Endothelial cell of umbilical vein (primary cell): ENCODE measurements around the gene CHRNA5. TPM values are rescaled to one million over a fixed set of nuclear protein-coding genes. Genes with fewer than 3 reads are reported as not detected.

Experiments
- BruUV-seq: library from RNA; stranded (reverse); fragments of 400-500 nt; replicated peaks from 2 replicates; lab custom pipeline; 2021; lab: Mats Ljungman, UMichigan
- CTCF ChIA-PET: fragments of 300-600, 350-600 bp; sonication (Branson Sonifier 250); formaldehyde crosslinking; loops from one replicate; lab custom pipeline; 2021; ENCODE audit warnings: antibody characterized with exemption, inconsistent platforms; lab: Charles Lee
- POLR2A ChIA-PET: fragments of 300-600, 350-600 bp; sonication (Branson Sonifier 250); formaldehyde crosslinking; loops from one replicate; lab custom pipeline; 2021; ENCODE audit warnings: antibody characterized with exemption, inconsistent platforms; lab: Charles Lee
- DNase-seq: peaks from one replicate; pipeline ENCODE4 v3.0.0-alpha.2; 2011; ENCODE audit warnings: low read depth, low spot score
- FAIRE-seq: peaks from 2 replicates; lab custom pipeline; 2011; peaks lifted over from hg19 to GRCh38; lab: Jason Lieb, UNC
- H2AFZ ChIP-seq: 2 replicates; pipeline ENCODE4 v1.6.0; 2012; ENCODE audit warnings: low read depth, low read length, control low read depth, inconsistent platforms
- H3K27ac ChIP-seq: 2 replicates; pipeline ENCODE4 v1.5.1; 2011; ENCODE audit warnings: low read depth, mild to moderate bottlenecking, control low read depth, low read length, moderate library complexity; ENCODE audit not compliant: insufficient read depth
- H3K27me3 ChIP-seq, 2 experiments: 2 replicates each; pipeline versions ENCODE4 v1.6.0 to v1.6.1; 2011; ENCODE audit warnings: low read length in 2 of 2, mixed read lengths in 1 of 2; ENCODE audit not compliant: control insufficient read depth in 2 of 2, insufficient read depth in 2 of 2
- H3K36me3 ChIP-seq, 2 experiments: 2 replicates in 1 of 2; 3 replicates in 1 of 2; pipeline ENCODE4 v1.5.1; 2011; ENCODE audit warnings: low read length in 2 of 2, mild to moderate bottlenecking in 1 of 2, moderate library complexity in 1 of 2; ENCODE audit not compliant: control insufficient read depth in 2 of 2, insufficient read depth in 2 of 2; ENCODE audit errors: extremely low read depth in 1 of 2
- H3K4me1 ChIP-seq: 3 replicates; pipeline ENCODE4 v1.5.1; 2011; ENCODE audit warnings: mild to moderate bottlenecking, low read length; ENCODE audit not compliant: control insufficient read depth, insufficient read depth; ENCODE audit errors: extremely low read depth
- H3K4me2 ChIP-seq: 2 replicates; pipeline ENCODE4 v1.6.1; 2011; ENCODE audit warnings: low read length, control low read depth, mixed read lengths; ENCODE audit not compliant: insufficient read depth
- H3K4me3 ChIP-seq, 3 experiments: fragments of 200-600 bp in 1 of 3; sonication (generic), shearing (Covaris generic) in 1 of 3; replicated peaks in 1 of 3; 2 replicates each; pipeline ENCODE4 v1.5.1; 2011 to 2016; ENCODE audit warnings: control low read depth in 3 of 3, low read length in 3 of 3, mild to moderate bottlenecking in 2 of 3, inconsistent platforms in 1 of 3, low read depth in 1 of 3, moderate library complexity in 1 of 3; ENCODE audit not compliant: insufficient read depth in 1 of 3
- H3K79me2 ChIP-seq: 2 replicates; pipeline ENCODE4 v1.6.0; 2012; ENCODE audit warnings: low read length, inconsistent platforms; ENCODE audit not compliant: control insufficient read depth, insufficient read depth
- H3K9ac ChIP-seq: replicated peaks from 2 replicates; pipeline ENCODE3; 2011; ENCODE audit warnings: low read length, control low read depth; ENCODE audit not compliant: insufficient read depth; ENCODE audit errors: extremely low read depth
- H3K9me1 ChIP-seq: replicated peaks from 3 replicates; pipeline ENCODE4 v1.6.0; 2011; ENCODE audit warnings: mild to moderate bottlenecking, low read length; ENCODE audit not compliant: control insufficient read depth, insufficient read depth; ENCODE audit errors: extremely low read depth
- H3K9me3 ChIP-seq: replicated peaks from 2 replicates; pipeline ENCODE4 v1.5.1; 2012; ENCODE audit warnings: low read length, inconsistent platforms; ENCODE audit not compliant: control insufficient read depth, insufficient read depth
- H4K20me1 ChIP-seq: replicated peaks from 2 replicates; pipeline ENCODE3; 2011; ENCODE audit warnings: mild to moderate bottlenecking, low read length; ENCODE audit not compliant: control insufficient read depth, insufficient read depth; ENCODE audit errors: extremely low read depth
- EZH2 ChIP-seq: IDR thresholded peaks from 2 replicates; pipeline ENCODE4 v1.6.1; 2012; ENCODE audit warnings: borderline replicate concordance, low read depth, mild to moderate bottlenecking, moderate library complexity, low read length, inconsistent platforms; ENCODE audit not compliant: severe bottlenecking
- FOS ChIP-seq: IDR thresholded peaks from 2 replicates; pipeline ENCODE4 v1.6.1; 2011; ENCODE audit warnings: mild to moderate bottlenecking, low read length, moderate library complexity, borderline replicate concordance; ENCODE audit not compliant: insufficient read depth
- GATA2 ChIP-seq: IDR thresholded peaks from 2 replicates; pipeline ENCODE4 v1.7.0; 2011; ENCODE audit warnings: low read depth, mild to moderate bottlenecking, moderate library complexity, mixed read lengths, low read length; ENCODE audit not compliant: insufficient read length, insufficient read depth
- JUN ChIP-seq: IDR thresholded peaks from 2 replicates; pipeline ENCODE4 v1.6.1; 2011; ENCODE audit warnings: borderline replicate concordance, low read depth; ENCODE audit not compliant: insufficient read length, insufficient read depth
- MYC ChIP-seq: IDR thresholded peaks from one replicate; pipeline ENCODE4 v1.6.1; 2011; ENCODE audit warnings: mild to moderate bottlenecking, low read depth, low read length
- POLR2A ChIP-seq: IDR thresholded peaks from 2 replicates; pipeline ENCODE4 v1.6.1; 2012; ENCODE audit warnings: low read depth, mild to moderate bottlenecking, control low read depth, low read length
- POLR2AphosphoS5 ChIP-seq: IDR thresholded peaks from 2 replicates; pipeline ENCODE4 v1.6.1; 2012; ENCODE audit warnings: low read depth, mild to moderate bottlenecking, control low read depth, low read length, moderate library complexity; ENCODE audit not compliant: insufficient read depth
- dilution Hi-C: fragments of 300-500 bp; cut with MboI; formaldehyde crosslinking; loops from one replicate; pipeline ENCODE4 v1.15.0; 2019; ENCODE audit warnings: low sequenced_read_pairs; ENCODE audit not compliant: extremely low pct_ligation_motif_present
- intact Hi-C: fragments of 100-400 bp; cut with micrococcal nuclease; formaldehyde crosslinking; loops from one replicate; pipeline ENCODE4 v1.10.0; 2022
- polyA plus RNA-seq, 4 experiments: library from polyadenylated mRNA; depleted of rRNA in 3 of 4; stranded (reverse) in 3 of 4; unstranded in 1 of 4; fragments of >200 nt; gene quantifications; 2 replicates each; pipeline versions ENCODE4 v1.2.1 to v1.2.3, GENCODE V29; 2011 to 2012; ENCODE audit warnings: missing spikeins in 1 of 4
- total RNA-seq: library from RNA; stranded (reverse); gene quantifications from 2 replicates; pipeline ENCODE4 v1.2.3, GENCODE V29; 2021
- TF ChIP-seq, protein P1 (sequence below): IDR thresholded peaks from 2 replicates; pipeline ENCODE4 v1.6.1; 2011; ENCODE audit not compliant: insufficient read depth, insufficient read length
- TF ChIP-seq, protein P2 (sequence below), 2 donors: IDR thresholded peaks; 1 replicate in 1 of 2; 2 replicates in 1 of 2; pipeline ENCODE4 v1.5.1; 2011; ENCODE audit warnings: low read length in 2 of 2, mild to moderate bottlenecking in 2 of 2, moderate library complexity in 2 of 2, control low read depth in 1 of 2, inconsistent platforms in 1 of 2, low read depth in 1 of 2; ENCODE audit not compliant: insufficient read depth in 1 of 2; ENCODE audit errors: extremely low read depth in 1 of 2

Gene CHRNA5
- total and polyA plus RNA-seq, 2 donors (not counting 3 experiments of a cell fraction or from before 2014, with no cell fraction given), result 6.4 to 12.7 TPM

DNA sequence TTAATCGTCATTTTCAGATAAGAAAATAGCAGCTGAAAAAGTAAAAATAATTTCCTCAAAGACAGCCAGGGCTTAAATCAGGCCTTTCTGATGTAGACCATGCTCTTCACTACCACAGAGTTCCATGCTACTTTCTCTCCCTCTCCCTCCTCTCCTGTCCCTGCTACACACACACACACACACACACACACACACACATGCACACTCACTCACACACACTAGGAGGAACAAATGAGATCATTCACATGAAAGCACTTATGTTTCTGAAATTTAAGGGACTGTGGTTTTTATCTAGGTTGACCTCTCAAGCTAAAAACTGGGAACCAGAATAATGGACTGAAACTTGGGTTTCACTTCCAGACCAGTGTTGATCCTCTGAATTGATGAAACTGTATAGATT lies 29.2 kb upstream of the CHRNA5 start:
- FAIRE-seq (no peak), DNase-seq (no peak)
- H3K9ac ChIP-seq, result no peak overlapping the region
- peaks cover 6% of the 10 kb centered on the region for H3K79me2 ChIP-seq
- H3K9me3 ChIP-seq, result no peaks in the 10 kb centered on the region
- no TSS peak for BruUV-seq
- H3K4me3 ChIP-seq, result no peak overlapping the region
- no peak overlapping the region for H3K27ac ChIP-seq
- dilution Hi-C loops (no loop called here), intact Hi-C loops (no loop called here)
- ChIA-PET CTCF (interaction anchor here (1.4 kb wide), 1 partner anchor 30 kb away, joined by 4 read pairs; the partner anchor contains the start of gene CHRNA5), POLR2A (no interaction called here)
- no peaks in the 10 kb centered on the region for H3K27me3 ChIP-seq
- no peak overlapping the region for H2AFZ ChIP-seq
- TF ChIP-seq, protein P1, sequence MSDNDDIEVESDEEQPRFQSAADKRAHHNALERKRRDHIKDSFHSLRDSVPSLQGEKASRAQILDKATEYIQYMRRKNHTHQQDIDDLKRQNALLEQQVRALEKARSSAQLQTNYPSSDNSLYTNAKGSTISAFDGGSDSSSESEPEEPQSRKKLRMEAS, result no peak
- TF ChIP-seq EZH2, result no peak
- no peak for TF ChIP-seq GATA2
- TF ChIP-seq POLR2A, result no peak
- TF ChIP-seq JUN, result no peak
- TF ChIP-seq MYC, result no peak
- TF ChIP-seq, protein P2, sequence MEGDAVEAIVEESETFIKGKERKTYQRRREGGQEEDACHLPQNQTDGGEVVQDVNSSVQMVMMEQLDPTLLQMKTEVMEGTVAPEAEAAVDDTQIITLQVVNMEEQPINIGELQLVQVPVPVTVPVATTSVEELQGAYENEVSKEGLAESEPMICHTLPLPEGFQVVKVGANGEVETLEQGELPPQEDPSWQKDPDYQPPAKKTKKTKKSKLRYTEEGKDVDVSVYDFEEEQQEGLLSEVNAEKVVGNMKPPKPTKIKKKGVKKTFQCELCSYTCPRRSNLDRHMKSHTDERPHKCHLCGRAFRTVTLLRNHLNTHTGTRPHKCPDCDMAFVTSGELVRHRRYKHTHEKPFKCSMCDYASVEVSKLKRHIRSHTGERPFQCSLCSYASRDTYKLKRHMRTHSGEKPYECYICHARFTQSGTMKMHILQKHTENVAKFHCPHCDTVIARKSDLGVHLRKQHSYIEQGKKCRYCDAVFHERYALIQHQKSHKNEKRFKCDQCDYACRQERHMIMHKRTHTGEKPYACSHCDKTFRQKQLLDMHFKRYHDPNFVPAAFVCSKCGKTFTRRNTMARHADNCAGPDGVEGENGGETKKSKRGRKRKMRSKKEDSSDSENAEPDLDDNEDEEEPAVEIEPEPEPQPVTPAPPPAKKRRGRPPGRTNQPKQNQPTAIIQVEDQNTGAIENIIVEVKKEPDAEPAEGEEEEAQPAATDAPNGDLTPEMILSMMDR (IDR thresholded peaks at IDR 0.05; ENCODE audit: extremely low read depth in 1 of 2, insufficient read depth in 1 of 2, low read depth in 1 of 2, low read length in 2 of 2), result no peak
- no peak for TF ChIP-seq POLR2AphosphoS5
- no peak for TF ChIP-seq FOS
- no peaks in the 10 kb centered on the region for H3K36me3 ChIP-seq
- no peaks in the 10 kb centered on the region for H4K20me1 ChIP-seq
- no peaks in the 10 kb centered on the region for H3K9me1 ChIP-seq
- H3K4me1 ChIP-seq, result peaks cover 1% of the 10 kb centered on the region
- H3K4me2 ChIP-seq, result no peak overlapping the region
